GM12864 (cell line): Measurements from ENCODE around the gene SLC11A1.

ENCODE experiments used
- DNase-seq: peaks from one replicate; pipeline ENCODE4 v3.0.0-alpha.2; 2011; ENCODE audit warnings: low read depth
- H3K4me3 ChIP-seq: 2 replicates; pipeline ENCODE4 v1.5.1; 2011; ENCODE audit warnings: mild to moderate bottlenecking, low read depth, low read length, control low read depth
- CTCF ChIP-seq: IDR thresholded peaks from 2 replicates; pipeline ENCODE4 v1.5.1; 2011; ENCODE audit warnings: low read depth, mild to moderate bottlenecking, moderate library complexity, low read length, control low read depth, inconsistent platforms; ENCODE audit errors: missing control alignments

Gene SLC11A1

GRCh38 chr2:218342837-218343236 lies 39.2 kb upstream of the SLC11A1 start:
- TF ChIP-seq CTCF, result no peak
- H3K4me3 ChIP-seq, result no peak overlapping the region
- no peak for DNase-seq

DNA sequence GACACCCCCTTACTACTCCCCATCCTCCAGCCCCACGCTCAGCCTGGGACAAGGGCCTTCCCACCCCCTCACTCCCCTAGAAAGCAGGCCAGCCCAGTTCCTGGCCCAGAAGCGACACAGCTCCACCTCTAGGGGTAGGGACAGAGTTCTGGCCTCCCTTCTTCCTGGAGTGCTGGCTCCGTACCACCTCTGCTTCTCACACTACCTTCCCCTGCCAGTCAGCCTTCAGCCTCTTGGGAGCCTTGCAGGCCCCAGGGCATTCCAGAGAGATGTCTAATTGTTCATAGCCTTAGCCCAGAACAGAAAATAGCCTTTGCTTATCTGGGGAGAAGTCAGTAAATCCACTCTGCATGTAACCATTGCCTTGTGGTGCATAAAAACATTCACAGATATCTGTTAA lies 38.5 kb upstream of the SLC11A1 start:
- DNase-seq, result no peak
- TF ChIP-seq CTCF, result no peak

GRCh38 chr2:218344090-218344754 lies 37.9 kb upstream of the SLC11A1 start:
- DNase-seq, result no peak
- TF ChIP-seq CTCF, result no peak
- H3K4me3 ChIP-seq, result no peak overlapping the region

More for the DNA sequence above, 38.5 kb upstream of the SLC11A1 start:
- no peak overlapping the region for H3K4me3 ChIP-seq

DNA sequence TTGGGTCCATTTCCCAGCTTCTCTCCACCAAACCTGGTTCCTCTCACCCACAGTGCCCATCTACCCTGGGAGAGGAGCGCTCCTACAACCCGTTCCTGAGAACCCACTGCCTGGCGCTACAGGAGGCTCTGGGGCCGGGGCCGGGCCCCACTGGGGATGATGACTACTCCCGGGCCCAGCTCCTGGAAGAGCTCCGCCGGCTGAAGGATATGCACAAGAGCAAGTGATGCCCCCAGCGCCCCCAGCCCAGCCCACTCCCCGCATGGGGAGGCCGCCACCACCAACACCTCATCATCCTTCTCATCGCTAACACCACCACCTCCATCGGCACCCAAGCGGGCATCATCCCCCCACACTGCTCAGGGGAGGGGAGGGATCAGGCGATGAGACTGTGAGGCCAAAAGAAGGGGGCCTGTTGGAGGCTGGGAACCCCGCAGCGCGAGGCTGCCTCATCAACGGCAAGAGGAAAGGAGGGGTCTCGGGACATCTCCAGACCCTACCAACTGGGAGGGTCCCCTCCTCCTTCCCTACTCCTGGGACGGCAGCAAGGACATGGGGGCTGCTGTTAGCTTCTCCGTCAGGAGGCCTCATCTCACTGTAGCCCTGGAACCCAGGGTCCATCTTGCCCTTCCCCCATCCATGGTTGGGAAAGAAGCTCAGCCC lies 37.2 kb upstream of the SLC11A1 start:
- no peak for DNase-seq
- TF ChIP-seq CTCF, result no peak
- H3K4me3 ChIP-seq, result no peak overlapping the region

- no peak for TF ChIP-seq CTCF
- no peak overlapping the region for H3K4me3 ChIP-seq
- DNase-seq, result no peak
These were observed 36.4 kb upstream of the SLC11A1 start for GRCh38 chr2:218345491-218346236.

DNA sequence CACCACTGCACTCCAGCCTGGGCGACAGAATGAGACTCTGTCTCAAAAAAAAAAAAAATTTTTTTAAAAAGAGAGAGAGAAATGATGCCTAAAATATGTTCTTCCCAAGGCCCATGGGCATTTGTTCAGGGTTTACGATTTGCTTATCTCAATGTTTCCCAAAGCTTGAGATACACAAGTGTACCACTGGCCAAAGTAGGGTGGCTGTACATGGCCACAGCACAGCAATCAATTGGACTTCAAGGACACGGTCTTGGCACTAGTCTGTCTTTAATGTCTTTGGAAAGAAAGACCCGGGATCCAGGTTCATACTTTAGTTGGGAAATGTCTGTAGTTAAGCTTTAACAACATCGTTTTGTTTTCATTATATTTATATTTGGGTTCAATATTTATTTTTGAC lies 34.9 kb upstream of the SLC11A1 start:
- no peak overlapping the region for H3K4me3 ChIP-seq
- no peak for TF ChIP-seq CTCF
- DNase-seq, result no peak
